Activated CD4-positive, CD25-positive, alpha-beta regulatory T cell treated with anti-CD3 and anti-CD28 coated beads, Interleukin-2, amount 50 U/mL, for 24 hours (primary cell): ENCODE data around the gene OR9A2.

Experiments
- ATAC-seq, 2 donors: fragments of 150-1000 bp; cut with Tn5 transposase; one replicate each; pipeline ENCODE4 v1.10.0; 2021; ENCODE audit warnings: mild to moderate bottlenecking in 1 of 2, moderate library complexity in 1 of 2

OR9A2 gene

DNA sequence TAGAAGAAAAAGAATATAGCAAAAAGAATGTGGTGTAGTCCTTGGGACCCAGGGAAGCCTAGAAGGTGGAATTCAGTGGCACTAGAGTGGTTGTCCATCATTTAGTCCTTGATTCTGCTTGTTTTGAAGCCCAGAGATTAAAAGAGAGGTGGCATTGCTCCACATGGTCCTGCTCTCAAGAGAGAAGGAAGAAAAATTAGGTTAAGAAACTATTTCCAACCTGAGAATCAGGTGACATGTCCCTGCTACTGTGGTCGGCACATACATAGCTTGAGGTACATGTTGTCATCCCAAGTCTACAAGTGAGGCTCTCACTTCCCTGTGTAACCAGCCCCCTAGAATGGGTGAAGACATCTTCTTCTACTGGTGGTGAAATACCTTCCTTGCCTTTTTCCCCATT lies at the start of gene OR9A2:
Gene OR9A2 (minus strand): TSS at position 101 of the 400 bp plus-strand sequence. CDS start 0 bp downstream, at position 101.
- no peak for ATAC-seq

DNA sequence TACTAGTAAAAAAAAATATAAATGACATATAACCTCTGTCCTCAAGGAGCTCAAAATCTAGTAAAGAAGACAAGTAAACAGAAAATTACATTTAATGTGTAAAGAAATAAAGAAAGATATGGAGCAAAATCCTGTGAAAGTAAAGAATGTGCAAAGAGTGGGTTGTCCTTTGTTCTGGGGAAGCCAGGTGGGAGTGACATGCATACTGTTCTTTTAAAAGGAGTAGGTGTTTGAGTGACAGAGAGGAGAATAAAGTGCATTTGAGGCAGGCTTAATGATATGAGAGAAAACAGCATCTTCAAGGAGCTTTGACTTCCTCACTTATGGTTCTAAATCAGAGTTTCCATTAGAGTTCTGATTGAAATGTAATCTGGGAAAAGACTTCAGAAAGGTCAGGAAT lies 47.2 kb upstream of the OR9A2 start:
- no peak for ATAC-seq

DNA sequence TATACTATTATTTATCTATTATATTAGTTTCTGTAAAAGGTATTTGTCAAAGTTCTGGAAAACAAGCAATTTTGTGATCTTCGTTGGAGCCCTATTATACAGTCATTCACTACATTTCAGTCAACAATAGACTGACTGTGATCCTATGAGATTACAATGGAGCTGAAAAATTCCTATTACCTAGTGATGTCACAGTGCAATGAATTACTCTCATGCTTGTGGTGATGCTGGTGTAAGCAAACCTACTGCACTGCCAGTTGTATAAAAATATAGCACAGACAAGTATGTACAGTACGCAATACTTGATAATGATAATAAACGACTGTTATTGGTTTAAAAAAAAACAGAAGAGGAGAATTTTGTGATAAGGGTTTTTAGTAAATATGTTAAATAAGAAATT lies 46.6 kb upstream of the OR9A2 start:
- ATAC-seq: no peak

DNA sequence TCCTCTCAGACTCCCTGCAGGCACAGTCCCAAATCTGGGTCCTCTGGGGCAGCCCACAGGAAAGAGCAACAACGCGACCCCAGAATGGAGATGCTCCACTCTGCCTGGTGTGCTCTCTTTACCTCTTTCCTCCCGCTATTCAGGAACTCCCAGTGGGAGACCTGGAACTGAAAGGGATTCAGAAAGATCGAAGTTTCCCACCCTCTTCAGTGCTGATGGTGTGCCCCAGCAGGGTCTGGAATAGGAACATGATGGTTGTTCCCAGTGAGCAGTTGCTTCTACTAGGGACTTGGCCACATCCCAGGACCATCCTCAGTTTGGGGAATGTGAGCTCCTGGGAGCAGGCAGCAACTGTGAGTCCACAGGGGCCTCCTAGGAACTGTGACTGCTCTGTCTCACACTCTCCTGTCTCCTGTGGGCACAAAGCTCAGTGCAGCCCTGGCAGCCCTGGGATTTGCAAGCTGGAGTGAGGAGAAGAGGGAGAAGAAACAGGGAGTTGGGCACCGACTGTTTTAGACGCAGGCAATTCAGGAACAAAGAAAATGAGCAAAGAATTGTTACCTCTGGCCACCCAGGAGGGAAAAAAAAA lies 43.1 kb upstream of the OR9A2 start:
- ATAC-seq: no peak

DNA sequence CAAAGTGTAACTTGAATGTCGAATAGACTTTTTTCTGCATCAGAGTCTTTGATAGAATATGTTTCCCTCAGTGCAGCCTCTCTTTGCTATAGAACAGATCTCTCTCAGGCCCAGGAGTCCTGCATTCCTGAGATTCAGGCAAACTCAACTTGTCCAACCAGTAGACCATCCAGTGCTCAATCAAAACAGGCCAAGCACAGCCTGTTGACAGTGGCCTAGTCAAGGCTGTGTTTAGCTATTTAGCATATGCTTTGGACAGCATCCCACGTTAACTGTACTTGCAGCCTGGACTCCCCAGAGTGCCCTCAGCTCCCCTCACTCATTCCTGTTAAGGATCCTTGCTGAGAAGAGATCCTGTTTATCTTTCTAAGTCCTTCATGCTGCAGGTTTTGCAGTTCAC lies 41.5 kb upstream of the OR9A2 start:
- no peak for ATAC-seq

DNA sequence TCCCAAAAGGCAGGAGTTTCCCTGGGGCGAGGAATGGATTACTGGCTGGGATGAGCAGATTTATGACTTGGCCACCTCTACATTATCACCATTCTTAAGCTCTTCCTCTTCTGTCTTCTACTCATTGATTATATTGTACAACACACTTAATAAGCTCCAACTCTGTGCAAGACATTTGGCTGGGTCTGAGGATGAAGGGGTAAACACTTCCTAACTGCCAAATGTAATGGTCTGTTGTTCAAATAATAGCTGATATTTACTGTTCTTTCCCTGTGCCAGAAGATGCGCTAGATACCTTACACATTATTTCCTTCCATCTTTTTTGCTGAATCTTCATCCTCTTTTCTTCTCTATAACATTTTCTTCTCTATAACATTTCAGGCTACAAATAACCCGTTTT lies 36.8 kb upstream of the OR9A2 start:
- no peak for ATAC-seq

- no peak for ATAC-seq
These were observed 28.8 kb upstream of the OR9A2 start for GRCh38 chr7:143055754-143056153.

GRCh38 chr7:143054621-143055020 lies 27.7 kb upstream of the OR9A2 start:
- no peak for ATAC-seq

- ATAC-seq: no peak
These were observed 25.1 kb upstream of the OR9A2 start, which contains the start of gene OR6V1 for GRCh38 chr7:143052041-143052440. Gene OR6V1 (plus strand): TSS chr7:143052341. CDS start chr7:143052341, 0 bp downstream.

DNA sequence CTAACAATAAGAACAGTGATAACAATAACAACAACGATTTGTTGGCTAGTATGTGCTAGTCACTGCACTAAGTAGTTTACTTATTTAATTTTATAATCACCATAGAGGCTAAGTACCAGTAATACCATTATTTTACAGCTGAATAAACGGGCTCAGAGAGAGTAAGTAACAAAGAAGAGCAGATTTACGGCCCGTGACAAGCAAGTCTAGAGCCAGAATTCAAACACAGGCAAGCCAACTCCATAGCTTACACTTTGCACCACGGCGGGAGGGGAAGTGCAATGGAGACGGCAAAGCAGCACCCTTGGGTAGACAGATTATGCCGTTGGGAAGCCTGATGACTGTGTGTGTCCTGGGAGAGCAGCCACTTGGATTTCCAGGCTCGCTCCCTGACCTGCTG lies 24.0 kb upstream of the OR9A2 start:
- ATAC-seq: no peak

DNA sequence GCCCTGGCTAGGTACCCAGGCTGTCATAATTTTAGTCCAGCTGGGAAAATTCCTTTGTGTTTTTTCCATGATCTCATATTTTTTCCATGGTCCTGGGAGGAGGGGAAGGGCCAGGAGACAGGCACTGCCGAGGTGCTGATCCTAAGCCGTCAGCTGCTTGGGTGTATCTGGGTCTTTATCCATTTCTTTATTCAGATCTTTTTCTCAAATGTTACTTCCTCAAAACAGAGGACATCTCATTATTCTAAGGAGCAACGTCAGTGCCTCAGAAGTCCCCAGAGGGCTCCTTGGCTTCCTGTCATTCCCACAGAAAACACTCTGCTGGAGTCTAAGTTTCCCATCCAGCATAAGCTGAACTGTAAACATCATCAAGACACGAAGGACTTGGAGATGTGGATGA lies 22.4 kb upstream of the OR9A2 start:
- no peak for ATAC-seq

DNA sequence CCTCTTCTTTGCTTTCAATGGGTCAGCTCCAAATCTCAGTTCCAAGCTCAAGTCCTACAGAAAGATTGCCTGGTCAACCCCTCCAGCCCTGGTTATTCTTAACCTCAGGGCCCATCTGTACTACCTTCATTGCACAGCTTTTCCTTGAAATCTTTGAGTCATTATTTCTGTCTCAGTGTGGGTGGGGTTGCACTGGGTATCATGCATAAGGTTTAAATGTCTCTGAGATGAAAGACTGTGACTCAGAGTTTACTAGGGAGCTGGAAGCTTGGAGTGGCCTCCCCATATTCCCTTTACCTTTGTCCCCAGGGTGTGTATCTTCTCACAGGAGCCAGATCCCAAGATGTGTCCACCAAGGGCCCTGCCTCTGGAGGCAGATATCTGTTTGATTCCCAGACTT lies 21.9 kb upstream of the OR9A2 start:
- peak in 1 of 2 donors; percentile 53 for ATAC-seq

GRCh38 chr7:143047326-143047725 lies 20.4 kb upstream of the OR9A2 start:
- ATAC-seq: no peak

GRCh38 chr7:143046426-143046851 lies 19.5 kb upstream of the OR9A2 start:
- ATAC-seq: no peak

GRCh38 chr7:143043391-143043790 lies 16.5 kb upstream of the OR9A2 start:
- no peak for ATAC-seq

GRCh38 chr7:143042790-143043271 lies 15.9 kb upstream of the OR9A2 start:
- no peak for ATAC-seq

DNA sequence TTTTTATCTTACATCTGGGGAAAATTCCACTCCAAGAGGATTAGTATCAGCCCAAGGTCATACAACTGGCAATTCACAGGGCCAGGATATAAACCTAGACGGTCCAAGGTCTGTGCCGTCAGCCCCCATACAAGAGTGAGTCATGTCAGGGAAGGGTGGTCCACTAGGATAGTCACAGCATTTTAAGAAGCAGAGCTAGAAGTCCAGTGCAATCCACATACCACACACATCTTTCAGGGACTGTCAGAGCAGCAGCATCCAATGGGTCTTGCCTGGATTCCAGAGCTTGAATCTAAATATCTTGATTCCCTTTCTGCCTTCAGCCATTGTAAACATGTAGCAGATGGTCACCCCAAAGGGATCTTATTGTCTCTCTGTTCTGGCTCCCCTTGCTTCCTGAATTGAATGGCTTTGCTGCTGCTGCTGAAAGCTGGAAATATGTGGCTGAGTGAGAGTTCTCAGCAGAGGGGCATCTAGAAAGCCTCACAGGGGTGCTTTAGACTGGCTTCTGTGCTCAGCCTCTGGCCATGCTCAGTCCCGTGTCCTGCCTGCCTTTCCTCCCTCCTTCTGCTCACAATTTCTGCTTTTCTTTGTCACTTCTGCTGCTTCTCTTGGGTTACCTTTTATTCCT lies 15.3 kb upstream of the OR9A2 start:
- no peak for ATAC-seq

GRCh38 chr7:143041346-143041745 lies 14.4 kb upstream of the OR9A2 start:
- no peak for ATAC-seq

DNA sequence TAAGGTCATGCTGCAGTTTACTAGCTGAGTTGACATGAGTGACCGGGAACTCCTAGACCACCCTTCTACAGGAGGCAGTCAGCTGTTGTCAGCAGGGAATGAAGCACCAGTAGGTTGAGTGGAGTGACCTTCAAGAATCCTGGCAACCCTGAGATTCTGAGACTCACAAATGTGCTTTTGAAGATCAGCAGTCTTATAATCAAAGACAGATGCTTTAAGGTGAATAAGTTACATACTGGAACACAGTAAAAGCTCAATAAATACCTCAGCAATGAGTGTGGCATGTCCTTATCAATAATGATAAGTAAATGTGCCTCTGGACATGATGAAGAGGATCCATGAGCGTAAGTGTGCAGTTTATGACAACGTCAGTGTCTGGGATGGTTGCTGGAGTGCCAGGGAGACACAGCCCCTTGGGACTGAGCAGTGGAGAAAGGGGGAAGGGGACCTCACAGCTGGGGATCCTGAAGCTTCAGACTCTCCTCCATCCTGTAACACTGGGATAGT lies 13.3 kb upstream of the OR9A2 start:
- ATAC-seq: no peak

DNA sequence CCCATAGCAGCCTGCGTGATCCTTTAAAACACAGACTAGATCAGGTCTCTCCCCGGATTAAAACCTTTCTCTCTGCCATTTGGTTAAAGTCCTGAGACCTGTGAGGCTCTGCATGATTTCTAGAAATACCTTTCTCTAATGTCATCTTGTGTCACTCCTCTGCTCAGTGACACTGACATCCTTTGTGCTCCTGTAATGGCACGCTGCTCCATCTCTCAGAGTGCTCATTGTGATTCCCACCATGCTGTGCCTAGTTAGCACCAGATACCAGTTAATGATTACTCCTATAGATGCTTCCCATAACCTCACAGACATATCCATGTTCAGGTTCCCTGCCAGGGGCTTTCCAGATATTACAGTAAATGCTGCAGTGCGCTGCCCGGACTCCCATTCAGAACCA lies 11.7 kb upstream of the OR9A2 start:
- ATAC-seq: no peak

- no peak for ATAC-seq
These were observed 751 bp upstream of the OR9A2 start for GRCh38 chr7:143027683-143028082.

- ATAC-seq: no peak
These were observed 1.6 kb downstream of the OR9A2 start for GRCh38 chr7:143025371-143025770.

DNA sequence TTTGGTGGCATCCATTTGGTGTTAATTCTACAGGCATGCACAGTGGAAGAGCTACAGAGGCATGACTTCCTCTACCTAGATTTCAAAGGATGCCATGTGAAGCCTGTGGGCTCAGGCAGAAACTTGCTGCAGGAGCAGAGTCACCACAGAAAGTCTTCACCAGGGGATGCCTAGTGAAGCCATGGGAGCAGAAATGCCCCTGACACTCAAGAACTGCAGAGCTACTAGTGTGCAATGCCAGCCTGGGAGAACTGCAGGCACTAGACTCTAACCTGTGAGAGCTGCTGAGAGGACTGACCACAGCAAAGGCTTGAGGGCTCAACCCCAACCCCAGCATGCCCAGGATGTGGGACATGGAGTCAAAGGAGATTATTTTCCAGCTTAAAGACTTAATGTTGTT lies 3.9 kb downstream of the OR9A2 start:
- ATAC-seq: no peak

GRCh38 chr7:143018931-143019330 lies 8.0 kb downstream of the OR9A2 start:
- ATAC-seq: no peak

- ATAC-seq: no peak
These were observed 9.9 kb downstream of the OR9A2 start for GRCh38 chr7:143016996-143017395.
